Measurements from ENCODE around the gene PPM1F. TPM values are rescaled to one million over a fixed set of nuclear protein-coding genes. Genes with fewer than 3 reads are reported as not detected.
"Not testable (repeated sequence)": the region's sequence is repeated elsewhere in the genome, so short reads cannot be mapped to it uniquely, and the experiment has no call there.

Gene PPM1F
- total RNA-seq, 1 donor from 2014 or later = 116 TPM

DNA sequence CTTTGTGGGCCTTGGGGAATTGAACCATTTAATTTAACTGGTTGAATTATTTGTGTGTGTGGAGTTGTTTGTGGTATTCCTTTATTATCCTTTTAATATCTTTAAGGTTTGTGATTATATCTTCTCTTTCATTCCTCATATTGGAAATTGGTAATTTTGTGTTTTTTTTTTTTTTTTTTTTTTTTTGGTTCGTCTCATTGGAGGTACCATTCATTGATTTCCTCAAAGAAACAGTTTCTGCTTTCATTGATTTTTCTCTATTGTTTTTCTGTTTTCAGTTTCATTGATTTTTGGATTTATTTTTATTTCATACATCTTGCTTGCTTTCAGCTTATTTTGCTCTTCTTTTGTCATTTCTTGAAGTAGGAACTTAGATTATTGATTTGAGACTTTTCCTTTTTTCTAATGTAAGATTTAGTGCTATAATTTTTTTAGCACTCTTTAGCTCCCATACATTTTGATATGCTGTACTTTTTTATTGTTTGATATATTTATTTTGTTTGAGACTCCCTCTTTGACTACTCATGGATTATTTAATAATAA is 54.2 kb downstream of the PPM1F start:
- no peak for DNase-seq (ENCODE audit: low read depth in 2 of 2)

GRCh38 chr22:21896951-21897513 is 55.6 kb downstream of the PPM1F start:
- no peak for DNase-seq (ENCODE audit: low read depth in 2 of 2)

DNA sequence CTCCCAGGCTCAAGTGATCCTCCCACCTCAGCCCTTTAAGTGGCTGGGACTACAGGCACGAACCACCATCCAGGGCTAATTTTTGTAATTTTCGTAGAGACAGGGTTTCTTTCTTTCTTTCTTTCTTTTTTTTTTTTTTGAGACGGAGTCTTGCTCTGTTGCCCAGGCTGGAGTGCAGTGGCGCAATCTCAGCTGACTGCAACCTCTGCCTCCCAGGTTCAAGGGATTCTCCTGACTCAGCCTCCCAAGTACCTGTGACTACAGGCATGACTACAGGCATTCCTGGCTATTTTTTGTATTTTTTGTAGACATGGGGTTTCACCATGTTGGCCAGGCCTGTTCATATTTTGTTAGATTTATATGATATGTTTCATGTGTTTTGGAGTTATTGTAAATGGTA is 56.4 kb downstream of the PPM1F start:
- not testable (repeated sequence) for DNase-seq (ENCODE audit: low read depth in 2 of 2)

DNA sequence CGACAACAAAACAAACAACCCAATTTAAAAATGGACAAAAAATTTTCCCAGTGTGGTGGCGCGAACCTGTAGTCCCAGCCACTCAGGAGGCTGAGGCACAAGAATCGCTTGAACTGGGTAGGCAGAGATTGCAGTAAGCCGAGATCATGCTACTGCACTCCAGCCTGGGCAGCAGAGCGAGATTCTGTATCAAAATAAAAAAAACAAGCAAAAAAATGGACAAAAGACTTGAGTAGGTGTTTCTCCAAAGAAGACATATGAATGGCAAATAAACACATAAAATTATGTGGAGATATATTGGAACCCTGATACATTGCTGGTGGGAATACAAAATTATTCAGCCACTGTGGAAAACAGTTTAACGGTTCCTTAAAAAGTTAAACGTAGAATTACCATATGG is 57.8 kb downstream of the PPM1F start:
- no peak for DNase-seq (ENCODE audit: low read depth in 2 of 2)

GRCh38 chr22:21889251-21889990 is 63.2 kb downstream of the PPM1F start:
- DNase-seq (ENCODE audit: low read depth in 2 of 2) = no peak

DNA sequence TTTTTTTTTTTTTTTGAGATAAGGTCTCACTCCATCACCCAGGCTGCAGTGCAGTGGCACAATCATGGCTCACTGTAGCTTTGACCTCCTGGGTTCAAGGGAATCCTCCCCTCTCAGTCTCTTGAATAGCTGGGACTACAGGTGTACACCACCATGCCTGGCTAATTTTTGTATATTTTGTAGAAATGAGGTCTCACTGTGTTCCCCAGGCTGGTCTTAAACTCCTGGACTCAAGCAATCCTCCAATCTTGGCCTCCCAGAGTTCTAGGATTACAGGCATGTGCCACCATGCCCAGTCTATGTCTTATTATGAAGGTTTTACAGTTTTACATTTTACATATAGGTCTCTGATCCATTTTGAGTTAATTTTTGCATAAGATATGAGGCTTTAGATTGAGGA is 64.8 kb downstream of the PPM1F start:
- no peak for DNase-seq (ENCODE audit: low read depth in 2 of 2)

DNA sequence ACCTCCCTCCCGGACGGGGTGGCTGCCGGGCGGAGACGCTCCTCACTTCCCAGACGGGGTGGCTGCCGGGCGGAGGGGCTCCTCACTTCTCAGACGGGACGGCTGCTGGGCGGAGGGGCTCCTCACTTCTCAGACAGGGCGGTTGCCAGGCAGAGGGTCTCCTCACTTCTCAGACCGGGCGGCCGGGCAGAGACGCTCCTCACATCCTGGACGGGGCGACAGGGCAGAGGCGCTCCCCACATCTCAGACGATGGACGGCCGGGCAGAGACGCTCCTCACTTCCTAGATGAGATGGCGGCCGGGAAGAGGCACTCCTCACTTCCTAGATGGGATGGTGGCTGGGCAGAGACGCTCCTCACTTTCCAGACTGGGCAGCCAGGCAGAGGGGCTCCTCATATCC is 68.7 kb downstream of the PPM1F start:
- DNase-seq (ENCODE audit: low read depth in 2 of 2) = not testable (repeated sequence)

DNA sequence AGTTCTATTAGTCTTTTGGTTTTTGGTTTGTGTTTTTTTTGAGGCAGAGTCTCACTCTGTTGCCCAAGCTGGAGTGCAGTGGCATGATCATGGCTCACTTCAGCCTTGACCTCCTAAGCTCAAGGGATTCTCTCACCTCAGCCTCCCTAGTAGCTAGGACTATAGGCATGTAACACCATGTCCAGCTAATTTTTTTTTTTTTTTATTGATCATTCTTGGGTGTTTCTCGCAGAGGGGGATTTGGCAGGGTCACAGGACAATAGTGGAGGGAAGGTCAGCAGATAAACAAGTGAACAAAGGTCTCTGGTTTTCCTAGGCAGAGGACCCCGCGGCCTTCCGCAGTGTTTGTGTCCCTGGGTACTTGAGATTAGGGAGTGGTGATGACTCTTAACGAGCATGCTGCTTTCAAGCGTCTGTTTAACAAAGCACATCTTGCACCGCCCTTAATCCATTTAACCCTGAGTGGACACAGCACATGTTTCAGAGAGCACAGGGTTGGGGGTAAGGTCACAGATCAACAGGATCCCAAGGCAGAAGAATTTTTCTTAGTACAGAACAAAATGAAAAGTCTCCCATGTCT is 69.8 kb downstream of the PPM1F start:
- not testable (repeated sequence) for DNase-seq (ENCODE audit: low read depth in 2 of 2)

DNA sequence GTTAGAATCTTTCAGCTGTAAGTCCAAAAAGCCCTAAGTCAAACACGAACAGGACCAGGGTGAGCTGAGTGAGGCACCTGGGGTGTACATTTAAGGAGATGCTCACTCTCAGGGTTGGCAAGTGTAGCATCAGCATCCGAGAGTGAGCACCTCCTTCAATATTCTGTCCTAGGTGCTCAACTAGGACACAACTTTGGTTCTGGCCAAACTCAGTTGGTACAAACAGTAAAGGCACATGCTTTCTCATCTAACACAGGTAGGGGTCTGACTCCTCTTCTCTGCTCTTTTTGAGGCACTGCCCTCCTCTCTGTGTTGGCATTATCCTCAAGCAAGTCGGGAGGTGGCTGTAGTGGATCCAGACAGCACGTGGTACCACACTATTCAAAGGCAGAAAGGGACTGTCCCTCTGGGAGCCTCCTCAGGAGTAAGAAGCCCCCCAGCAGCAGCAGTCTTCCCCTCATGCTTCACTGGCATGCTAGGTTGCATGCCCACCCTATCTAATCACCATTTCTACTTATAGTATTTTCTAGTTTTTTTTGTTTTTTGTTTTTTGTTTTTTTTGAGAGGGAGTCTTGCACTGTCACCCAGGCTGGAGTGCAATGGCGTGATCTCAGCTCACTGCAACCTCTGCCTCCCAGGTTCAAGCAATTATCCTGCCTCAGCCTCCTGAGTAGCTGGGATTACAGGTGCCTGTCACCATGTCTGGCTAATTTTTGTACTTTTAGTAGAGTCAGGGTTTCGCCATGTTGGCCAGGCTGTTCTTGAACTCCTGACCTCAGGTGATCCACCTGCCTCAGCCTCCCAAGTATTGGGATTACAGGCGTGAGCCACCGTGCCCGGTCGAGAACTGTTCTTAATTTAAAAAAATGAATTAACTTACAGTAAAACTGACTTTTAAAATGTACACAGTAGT is 70.6 kb downstream of the PPM1F start:
- DNase-seq (ENCODE audit: low read depth in 2 of 2) = no peak

GRCh38 chr22:21876486-21877176 is 76.0 kb downstream of the PPM1F start:
- peak in 1 of 2 donors; percentile 31 for DNase-seq (ENCODE audit: low read depth in 2 of 2)

- not testable (repeated sequence) for DNase-seq (ENCODE audit: low read depth in 2 of 2)
These were observed 77.7 kb downstream of the PPM1F start for GRCh38 chr22:21874953-21875352.

GRCh38 chr22:21873619-21874018 is 79.0 kb downstream of the PPM1F start:
- no peak for DNase-seq (ENCODE audit: low read depth in 2 of 2)

GRCh38 chr22:21872741-21873140 is 79.9 kb downstream of the PPM1F start:
- DNase-seq (ENCODE audit: low read depth in 2 of 2) = not testable (repeated sequence)

Other genes starting within 250 kb of the PPM1F start
- 2.8 and 5.2 TPM in 2 replicates for gene YPEL1, start 217.1 kb downstream of the PPM1F start, total RNA-seq
- 34.9 and 44.4 TPM in 2 replicates for gene MAPK1, start 85.2 kb downstream of the PPM1F start, total RNA-seq
- 12.0 and 17.3 TPM in 2 replicates for gene TOP3B, start 29.9 kb upstream of the PPM1F start, total RNA-seq

Measured in lung microvascular endothelial cell (primary cell).